ENCODE results near the gene NAA16. TPM values are rescaled to one million over a fixed set of nuclear protein-coding genes. Genes with fewer than 3 reads are reported as not detected.

The NAA16 gene
- polyA plus RNA-seq, 1 of the 3 experiments (the other 2 are of a cell fraction): 4.4 TPM

DNA sequence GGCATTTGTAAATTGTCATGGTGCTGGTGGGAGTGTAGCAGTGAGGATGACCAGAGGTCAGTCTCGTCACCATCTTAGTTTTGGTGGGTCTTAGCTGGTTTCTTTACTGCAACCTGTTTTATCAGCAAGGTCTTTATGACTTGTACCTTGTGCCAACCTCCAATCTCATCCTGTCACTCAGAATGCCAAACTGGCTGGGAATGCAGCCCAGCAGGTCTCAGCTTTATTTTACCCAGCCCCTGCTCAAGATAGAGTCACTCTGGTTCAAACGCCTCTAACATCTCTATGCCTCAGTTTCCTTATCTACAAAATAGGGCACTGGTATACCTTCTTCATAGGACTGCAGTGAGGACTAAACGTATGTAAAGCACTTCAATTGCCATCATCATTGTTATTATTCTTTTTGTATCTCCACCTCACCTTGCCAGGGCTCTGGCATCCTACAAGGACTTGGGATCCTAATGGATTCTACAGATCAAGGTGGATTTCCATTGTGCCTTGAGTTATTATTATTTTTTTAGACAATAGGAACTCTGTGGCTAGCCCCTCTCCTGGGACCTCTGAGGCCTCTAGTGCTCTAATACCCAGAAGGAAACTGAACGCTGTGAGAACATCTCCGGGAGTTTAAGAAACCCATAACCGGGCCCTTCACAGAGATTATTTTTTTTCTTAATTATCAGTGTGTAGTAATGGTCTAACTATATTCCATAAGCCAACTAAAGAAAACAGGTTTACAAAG, 77.2 kb downstream of the NAA16 start:
- Histone ChIP-seq H2AFZ (ENCODE audit: low read depth) (no peak overlapping the region), H3K9ac (no peak overlapping the region), H3K9me3 (no peaks in the 10 kb centered on the region), H3F3A (replicated peaks; ENCODE audit: insufficient read depth) (no peaks in the 10 kb centered on the region), H3K4me3 (ENCODE audit: low read depth in 2 of 2, low read length in 1 of 2) (no peak overlapping the region), H3K4me1 (ENCODE audit: control insufficient read depth in 1 of 2, insufficient read depth in 2 of 2, low read depth in 1 of 2, low read length in 1 of 2) (no peaks in the 10 kb centered on the region; a peak in 1 of 4 replicates), H3K27me3 (ENCODE audit: insufficient read depth) (no peaks in the 10 kb centered on the region), H4K20me1 (ENCODE audit: insufficient read depth) (no peaks in the 10 kb centered on the region), H3K4me2 (no peak overlapping the region), H3K79me2 (ENCODE audit: insufficient read depth) (no peaks in the 10 kb centered on the region), H3K9me2 (no peaks in the 10 kb centered on the region), H3K36me3 (replicated peaks in 1 of 2; ENCODE audit: control insufficient read depth in 1 of 2, insufficient read depth in 2 of 2, low read length in 1 of 2) (no peaks in the 10 kb centered on the region), H3K27ac (ENCODE audit: low read depth in 2 of 2, low read length in 1 of 2) (no peak overlapping the region)
- CTCF ChIA-PET: interaction anchor here (2.0 kb wide), 1 partner anchor 264 kb away, joined by 8 read pairs; no protein-coding TSS in a partner anchor
- POLR2A ChIA-PET: no interaction called here
- DNase-seq: no peak
- 71% methylated on average over 6 of the region's 6 CpGs for WGBS (ENCODE audit: low lambda C conversion rate)
- no peak for TF ChIP-seq TCF12 (IDR thresholded peaks at IDR 0.05)
- no peak for TF ChIP-seq RXRA (IDR thresholded peaks at IDR 0.05; ENCODE audit: borderline replicate concordance, low read depth)
- TF ChIP-seq GATA2 (CRISPR knock-in tag; IDR thresholded peaks at IDR 0.05): no peak
- TF ChIP-seq, protein P1, sequence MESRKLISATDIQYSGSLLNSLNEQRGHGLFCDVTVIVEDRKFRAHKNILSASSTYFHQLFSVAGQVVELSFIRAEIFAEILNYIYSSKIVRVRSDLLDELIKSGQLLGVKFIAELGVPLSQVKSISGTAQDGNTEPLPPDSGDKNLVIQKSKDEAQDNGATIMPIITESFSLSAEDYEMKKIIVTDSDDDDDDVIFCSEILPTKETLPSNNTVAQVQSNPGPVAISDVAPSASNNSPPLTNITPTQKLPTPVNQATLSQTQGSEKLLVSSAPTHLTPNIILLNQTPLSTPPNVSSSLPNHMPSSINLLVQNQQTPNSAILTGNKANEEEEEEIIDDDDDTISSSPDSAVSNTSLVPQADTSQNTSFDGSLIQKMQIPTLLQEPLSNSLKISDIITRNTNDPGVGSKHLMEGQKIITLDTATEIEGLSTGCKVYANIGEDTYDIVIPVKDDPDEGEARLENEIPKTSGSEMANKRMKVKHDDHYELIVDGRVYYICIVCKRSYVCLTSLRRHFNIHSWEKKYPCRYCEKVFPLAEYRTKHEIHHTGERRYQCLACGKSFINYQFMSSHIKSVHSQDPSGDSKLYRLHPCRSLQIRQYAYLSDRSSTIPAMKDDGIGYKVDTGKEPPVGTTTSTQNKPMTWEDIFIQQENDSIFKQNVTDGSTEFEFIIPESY (IDR thresholded peaks at IDR 0.05; ENCODE audit: borderline replicate concordance, low read depth): no peak
- TF ChIP-seq, protein P2, sequence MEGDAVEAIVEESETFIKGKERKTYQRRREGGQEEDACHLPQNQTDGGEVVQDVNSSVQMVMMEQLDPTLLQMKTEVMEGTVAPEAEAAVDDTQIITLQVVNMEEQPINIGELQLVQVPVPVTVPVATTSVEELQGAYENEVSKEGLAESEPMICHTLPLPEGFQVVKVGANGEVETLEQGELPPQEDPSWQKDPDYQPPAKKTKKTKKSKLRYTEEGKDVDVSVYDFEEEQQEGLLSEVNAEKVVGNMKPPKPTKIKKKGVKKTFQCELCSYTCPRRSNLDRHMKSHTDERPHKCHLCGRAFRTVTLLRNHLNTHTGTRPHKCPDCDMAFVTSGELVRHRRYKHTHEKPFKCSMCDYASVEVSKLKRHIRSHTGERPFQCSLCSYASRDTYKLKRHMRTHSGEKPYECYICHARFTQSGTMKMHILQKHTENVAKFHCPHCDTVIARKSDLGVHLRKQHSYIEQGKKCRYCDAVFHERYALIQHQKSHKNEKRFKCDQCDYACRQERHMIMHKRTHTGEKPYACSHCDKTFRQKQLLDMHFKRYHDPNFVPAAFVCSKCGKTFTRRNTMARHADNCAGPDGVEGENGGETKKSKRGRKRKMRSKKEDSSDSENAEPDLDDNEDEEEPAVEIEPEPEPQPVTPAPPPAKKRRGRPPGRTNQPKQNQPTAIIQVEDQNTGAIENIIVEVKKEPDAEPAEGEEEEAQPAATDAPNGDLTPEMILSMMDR (IDR thresholded peaks at IDR 0.05): no peak
- no peak for TF ChIP-seq MEF2A (IDR thresholded peaks at IDR 0.05; ENCODE audit: borderline replicate concordance, low read depth)
- no peak for TF ChIP-seq NRF1 (IDR thresholded peaks at IDR 0.05; ENCODE audit: low read depth, low read length)

- Histone ChIP-seq H3K27ac (ENCODE audit: low read depth in 2 of 2, low read length in 1 of 2) (no peak overlapping the region), H2AFZ (ENCODE audit: low read depth) (no peak overlapping the region), H3F3A (replicated peaks; ENCODE audit: insufficient read depth) (no peaks in the 10 kb centered on the region), H3K9me2 (no peaks in the 10 kb centered on the region), H3K27me3 (ENCODE audit: insufficient read depth) (no peaks in the 10 kb centered on the region; the same call in 1 of the 2 replicates), H3K9me3 (no peaks in the 10 kb centered on the region), H3K4me1 (ENCODE audit: control insufficient read depth in 1 of 2, insufficient read depth in 2 of 2, low read depth in 1 of 2, low read length in 1 of 2) (no peaks in the 10 kb centered on the region; a peak in 1 of 4 replicates), H3K9ac (no peak overlapping the region), H3K36me3 (replicated peaks in 1 of 2; ENCODE audit: control insufficient read depth in 1 of 2, insufficient read depth in 2 of 2, low read length in 1 of 2) (no peaks in the 10 kb centered on the region), H3K4me2 (no peak overlapping the region), H3K79me2 (ENCODE audit: insufficient read depth) (no peaks in the 10 kb centered on the region), H3K4me3 (ENCODE audit: low read depth in 2 of 2, low read length in 1 of 2) (no peak overlapping the region), H4K20me1 (ENCODE audit: insufficient read depth) (no peaks in the 10 kb centered on the region)
- ChIA-PET POLR2A (no interaction called here), CTCF (interaction anchor here (0.7 to 2.0 kb wide), 2 partner anchors 22 to 263 kb away, joined by 3 to 7 read pairs; no protein-coding TSS in a partner anchor)
- WGBS (ENCODE audit: low lambda C conversion rate): 15% methylated on average over 1 of the region's 1 CpG
- no peak for TF ChIP-seq RFX5 (IDR thresholded peaks at IDR 0.05; ENCODE audit: low read length)
- no peak for DNase-seq
Measured at GRCh38 chr13:41389580-41389979, 78.5 kb downstream of the NAA16 start.
